HG02763 (cell line): ENCODE measurements around the gene IMP4.

Experiments
- ATAC-seq: cut with Tn5 transposase; IDR thresholded peaks from one replicate; pipeline ENCODE4 v1.9.1; 2021; ENCODE audit warnings: mild to moderate bottlenecking, moderate library complexity; ENCODE audit not compliant: unreplicated experiment

IMP4 gene

DNA sequence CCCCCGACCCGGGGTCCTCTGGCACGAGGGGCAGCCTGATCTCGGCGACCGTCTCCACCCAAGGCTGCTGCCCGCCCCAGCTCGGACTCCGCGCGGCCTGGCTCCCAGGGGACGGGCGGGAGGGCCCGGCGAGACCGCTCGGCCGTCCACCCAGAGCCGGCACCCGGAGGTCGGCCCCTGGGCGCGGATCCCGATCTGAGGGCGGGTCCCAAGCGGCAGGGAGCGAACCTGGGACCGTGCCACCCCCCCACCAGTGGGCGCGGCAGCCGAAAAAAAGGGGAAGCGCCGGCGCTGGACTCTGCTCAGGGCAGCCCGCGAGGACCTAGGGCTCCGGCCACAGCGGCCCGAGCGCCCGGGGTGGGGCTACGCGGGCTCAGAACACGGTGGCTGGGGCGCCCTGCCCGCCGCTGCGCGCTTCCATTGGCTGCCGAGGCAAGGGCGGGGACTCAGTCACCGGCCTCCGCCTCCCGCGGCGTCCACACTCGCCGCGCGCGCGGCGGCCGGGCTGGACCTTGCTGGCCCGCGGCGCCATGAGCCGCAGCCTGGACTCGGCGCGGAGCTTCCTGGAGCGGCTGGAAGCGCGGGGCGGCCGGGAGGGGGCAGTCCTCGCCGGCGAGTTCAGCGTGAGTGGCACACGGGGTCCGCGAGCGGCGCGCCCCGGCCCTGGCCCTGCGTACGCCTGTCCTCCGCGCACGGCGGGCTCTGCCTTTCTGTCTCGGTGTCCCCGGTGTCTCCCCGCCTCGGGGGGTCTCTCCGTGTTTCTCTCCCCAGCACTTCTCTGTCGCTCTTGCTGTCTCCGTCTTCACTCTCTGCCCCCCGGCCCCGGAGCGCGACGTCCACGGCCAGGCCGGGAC is 13.1 kb downstream of the IMP4 start, which contains the start of gene PTPN18:
PTPN18 (plus strand) TSS at position 479 of the 854 bp plus-strand sequence; CDS start at position 531, 52 bp downstream.
- ATAC-seq = peak; percentile 94

GRCh38 chr2:130357864-130358263 is 15.2 kb downstream of the IMP4 start:
- ATAC-seq = no peak

GRCh38 chr2:130358420-130359350 is 16.0 kb downstream of the IMP4 start:
- no peak for ATAC-seq

- no peak for ATAC-seq
Observed at GRCh38 chr2:130359466-130359865, 16.8 kb downstream of the IMP4 start.

DNA sequence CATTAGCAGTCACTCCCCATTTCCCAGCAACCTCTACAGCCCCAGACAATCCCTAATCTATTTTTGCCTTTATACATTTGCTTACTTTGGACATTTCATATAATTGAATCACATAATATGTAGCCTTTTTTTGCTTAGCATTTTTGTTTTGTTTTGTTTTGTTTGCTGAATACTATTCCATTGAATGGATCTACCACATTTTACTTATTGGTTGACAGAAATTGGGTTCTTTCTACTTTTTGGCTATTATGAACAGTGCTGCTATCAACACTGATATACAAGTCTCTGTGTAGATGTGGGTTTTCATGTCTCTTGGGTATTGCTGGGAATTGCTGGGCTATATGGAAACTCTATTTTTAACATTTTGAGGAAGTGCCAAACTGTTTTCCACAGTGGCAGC is 20.8 kb downstream of the IMP4 start:
- ATAC-seq = no peak

GRCh38 chr2:130365075-130365474 is 22.4 kb downstream of the IMP4 start:
- ATAC-seq = no peak

DNA sequence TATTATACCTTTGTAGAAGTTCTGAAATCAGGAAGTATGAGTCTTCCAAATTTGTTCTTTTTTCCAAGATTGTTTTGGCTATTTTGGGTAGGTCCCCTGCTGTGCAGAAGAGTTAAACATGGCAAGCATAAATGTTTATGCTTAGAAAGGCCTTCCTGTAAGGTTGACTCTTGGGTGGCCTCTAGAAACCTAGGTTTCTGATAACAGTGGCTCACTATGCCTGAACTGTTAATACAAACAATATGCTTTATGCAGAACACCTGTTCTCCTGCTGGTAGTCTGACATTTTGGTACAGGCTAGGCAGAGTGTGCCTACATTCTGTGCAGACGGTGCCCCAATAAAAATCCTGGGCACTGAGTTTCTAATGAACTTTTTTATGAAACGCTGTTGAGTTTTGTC is 23.3 kb downstream of the IMP4 start:
- ATAC-seq = no peak

DNA sequence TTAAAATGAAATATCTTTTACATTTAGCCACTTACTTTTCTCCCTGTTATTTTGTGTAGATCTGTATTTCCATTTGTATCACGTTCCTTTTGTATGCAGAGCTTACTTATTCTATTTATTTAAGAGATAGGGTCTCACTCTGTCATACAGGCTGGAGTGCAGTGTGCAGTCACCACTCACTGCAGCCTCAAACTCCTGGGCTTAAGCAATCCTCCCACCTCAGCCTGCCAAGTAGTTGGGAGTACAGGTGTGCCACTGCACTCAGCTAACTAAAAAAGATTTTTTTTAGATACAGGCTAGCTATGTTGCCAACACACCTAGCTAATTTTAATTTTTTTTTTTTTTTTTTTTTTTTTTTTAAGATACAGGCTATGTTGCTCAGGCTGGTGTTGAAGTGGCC is 24.0 kb downstream of the IMP4 start:
- no peak for ATAC-seq

DNA sequence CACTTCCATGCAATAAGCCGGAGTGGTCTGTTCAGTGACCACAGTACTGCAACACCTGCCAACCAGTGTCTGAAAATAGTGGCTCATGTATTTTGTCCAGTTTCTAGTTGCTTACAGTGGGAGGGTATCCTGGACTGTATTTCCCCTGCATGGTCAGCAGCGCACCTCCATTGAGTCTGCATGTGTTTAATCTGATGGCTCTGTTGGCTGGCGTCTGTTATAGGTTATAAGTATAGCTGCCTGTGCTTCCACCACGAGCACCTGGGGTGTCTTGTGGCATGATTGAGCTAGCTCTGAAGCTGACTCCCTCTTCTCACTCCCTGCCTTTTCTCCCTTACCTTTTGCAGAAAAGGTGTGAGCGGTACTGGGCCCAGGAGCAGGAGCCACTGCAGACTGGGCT is 26.1 kb downstream of the IMP4 start:
- no peak for ATAC-seq

GRCh38 chr2:130369311-130369964 is 26.7 kb downstream of the IMP4 start:
- no peak for ATAC-seq

- ATAC-seq = no peak
Observed at GRCh38 chr2:130369965-130370341, 27.3 kb downstream of the IMP4 start.

GRCh38 chr2:130370490-130370889 is 27.8 kb downstream of the IMP4 start:
- no peak for ATAC-seq

DNA sequence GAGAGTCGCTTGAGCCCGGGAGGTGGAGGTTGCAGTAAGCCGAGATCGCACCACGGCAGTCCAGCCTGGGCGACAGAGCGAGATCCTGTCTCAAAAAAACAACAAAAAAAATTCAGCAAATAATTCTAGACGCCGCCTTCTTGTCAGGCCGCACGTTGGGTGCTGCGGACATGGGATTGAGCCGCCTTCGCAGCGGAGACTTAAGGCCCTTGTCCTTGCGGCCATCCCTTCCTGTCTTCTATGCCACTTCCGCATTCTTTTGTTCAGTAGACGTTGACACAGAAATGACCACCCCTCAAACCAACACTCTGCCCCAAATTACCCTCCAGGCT is 29.0 kb downstream of the IMP4 start:
- peak; percentile 14 for ATAC-seq

DNA sequence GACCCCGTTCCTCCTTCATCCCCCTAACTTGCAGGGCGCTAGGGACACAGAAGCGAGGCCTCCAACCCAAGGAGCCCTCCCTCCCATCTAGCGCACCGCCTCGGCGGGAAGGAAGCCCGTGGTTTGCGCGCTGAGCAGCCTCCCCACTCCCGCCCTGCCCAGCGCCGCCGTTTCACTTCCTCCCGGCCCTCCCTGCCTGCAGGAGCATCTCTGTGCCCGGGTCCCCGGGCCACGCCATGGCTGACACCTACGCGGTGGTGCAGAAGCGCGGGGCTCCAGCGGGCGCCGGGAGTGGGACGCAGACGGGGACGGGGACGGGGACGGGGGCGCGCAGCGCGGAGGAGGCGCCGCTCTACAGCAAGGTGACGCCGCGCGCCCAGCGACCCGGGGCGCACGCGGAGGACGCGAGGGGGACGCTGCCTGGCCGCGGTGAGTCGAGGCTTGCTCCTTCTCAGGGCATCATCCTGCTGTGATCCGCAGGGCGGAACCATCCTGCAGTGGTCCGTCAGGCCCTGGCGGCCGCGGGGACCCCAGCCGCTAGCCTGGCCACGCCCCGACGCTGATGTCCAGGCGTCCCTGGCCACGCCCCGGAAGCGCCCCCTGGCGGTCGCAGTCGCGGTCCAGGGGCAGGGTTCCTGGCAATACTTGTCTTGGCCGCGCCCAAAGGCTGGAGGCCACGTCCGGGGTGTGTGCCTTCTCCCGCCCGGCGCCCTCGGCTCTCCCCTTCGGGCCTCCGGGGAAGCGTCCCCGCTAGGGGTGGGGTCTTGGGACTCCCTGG is 29.5 kb downstream of the IMP4 start:
- ATAC-seq = peak; percentile 75

- no peak for ATAC-seq
Observed at GRCh38 chr2:130372833-130373807, 30.4 kb downstream of the IMP4 start.

GRCh38 chr2:130373808-130374365 is 31.2 kb downstream of the IMP4 start:
- no peak for ATAC-seq

GRCh38 chr2:130374587-130375290 is 32.0 kb downstream of the IMP4 start:
- no peak for ATAC-seq
